Measurements from ENCODE around the gene ACTR6. TPM values are rescaled to one million over a fixed set of nuclear protein-coding genes. Genes with fewer than 3 reads are reported as not detected.
A peak's percentile ranks its signal among the peaks of the same experiment; 100 is the strongest.
"Not testable (repeated sequence)": the region's sequence is repeated elsewhere in the genome, so short reads cannot be mapped to it uniquely, and the experiment has no call there.

The ACTR6 gene
- polyA plus RNA-seq, 3 donors, result 32.6 to 37.5 (median 34.5) TPM

DNA sequence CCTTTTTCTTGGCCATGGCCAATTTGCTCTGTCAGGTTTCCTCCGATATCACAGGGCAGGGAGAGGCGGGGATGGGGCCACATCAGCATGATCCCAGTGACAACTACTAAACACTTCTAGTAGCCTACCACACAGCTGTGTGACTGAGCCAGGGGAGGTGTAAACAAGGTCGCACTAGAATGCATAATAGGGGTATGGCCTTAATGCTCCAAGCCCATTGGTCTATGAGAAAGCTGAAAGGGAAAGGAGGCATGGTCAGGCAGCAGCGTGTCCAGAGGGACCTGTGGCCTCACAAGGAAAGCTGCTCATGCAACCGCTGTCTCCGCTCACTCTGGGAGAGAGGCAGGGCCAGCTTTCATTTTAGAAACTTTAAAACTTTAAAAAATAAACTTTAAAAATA lies 27.5 kb upstream of the ACTR6 start:
- no peak for DNase-seq

DNA sequence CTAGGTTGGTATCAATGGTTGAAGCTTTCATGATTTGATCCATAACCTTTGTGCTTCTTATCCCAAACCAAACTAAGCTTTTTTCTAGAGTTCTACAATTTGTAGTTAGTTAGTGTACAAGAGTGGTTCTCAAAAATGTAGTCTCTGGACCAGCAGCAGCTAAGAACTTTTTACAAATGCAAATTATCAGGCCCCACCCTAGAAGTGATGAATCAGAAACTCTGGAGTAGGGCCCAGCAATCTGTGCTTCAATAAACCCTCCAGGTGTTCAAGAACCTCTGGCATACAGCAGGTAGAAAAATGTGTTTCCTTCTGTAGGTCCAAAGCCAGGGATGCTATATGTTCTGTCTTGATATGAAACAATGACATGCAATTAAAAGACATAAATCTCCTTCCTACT lies 26.1 kb upstream of the ACTR6 start:
- no peak for DNase-seq

GRCh38 chr12:100176493-100176892 lies 24.1 kb upstream of the ACTR6 start:
- not testable (repeated sequence) for DNase-seq

- DNase-seq, result no peak
These were observed 21.4 kb upstream of the ACTR6 start for GRCh38 chr12:100179252-100179651.

- DNase-seq, result no peak
These were observed 16.0 kb upstream of the ACTR6 start for GRCh38 chr12:100184549-100185145.

- no peak for DNase-seq
These were observed 15.2 kb upstream of the ACTR6 start for GRCh38 chr12:100185361-100185894.

DNA sequence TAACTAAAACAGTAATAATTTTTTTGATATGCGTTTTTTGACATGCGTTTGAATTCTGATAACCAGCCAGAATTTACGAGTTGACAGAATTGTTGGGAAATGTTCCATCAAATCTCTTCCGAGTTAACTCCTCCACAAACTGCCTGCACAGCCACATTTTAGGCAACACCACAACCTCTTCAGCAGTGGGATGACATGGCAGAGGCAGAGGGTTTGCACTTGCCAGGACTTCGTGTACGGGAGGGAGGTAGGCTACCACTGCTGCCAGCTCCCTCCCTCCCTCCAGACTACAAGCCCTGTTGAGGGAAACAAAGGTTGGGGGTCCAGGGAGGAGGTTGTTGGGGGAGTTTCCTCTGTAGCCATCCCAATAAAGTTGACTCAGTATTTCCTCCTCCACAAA lies 14.5 kb upstream of the ACTR6 start:
- DNase-seq, result no peak

DNA sequence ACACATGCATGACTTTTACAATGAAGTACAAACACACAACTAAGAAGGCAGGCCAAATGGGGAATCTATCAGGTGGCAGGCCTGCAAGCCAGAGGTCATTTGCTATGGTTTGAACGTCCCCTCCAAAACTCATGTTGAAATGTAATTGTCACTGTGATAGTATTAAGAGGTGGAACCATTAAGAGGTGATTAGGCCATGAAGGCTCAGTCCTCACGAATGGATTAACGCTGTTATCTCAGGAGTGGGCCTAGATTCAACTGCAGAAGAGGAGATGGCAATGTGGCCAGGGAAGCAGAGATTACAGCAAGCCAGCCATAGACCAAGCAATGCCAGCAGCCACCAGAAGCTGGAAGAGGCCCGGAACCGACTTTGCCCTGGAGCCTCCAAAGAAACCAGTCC lies 13.5 kb upstream of the ACTR6 start:
- no peak for DNase-seq

- no peak for DNase-seq
These were observed 12.6 kb upstream of the ACTR6 start for GRCh38 chr12:100187857-100188519.

- DNase-seq, result not testable (repeated sequence)
These were observed 11.6 kb upstream of the ACTR6 start for GRCh38 chr12:100188888-100189635.

DNA sequence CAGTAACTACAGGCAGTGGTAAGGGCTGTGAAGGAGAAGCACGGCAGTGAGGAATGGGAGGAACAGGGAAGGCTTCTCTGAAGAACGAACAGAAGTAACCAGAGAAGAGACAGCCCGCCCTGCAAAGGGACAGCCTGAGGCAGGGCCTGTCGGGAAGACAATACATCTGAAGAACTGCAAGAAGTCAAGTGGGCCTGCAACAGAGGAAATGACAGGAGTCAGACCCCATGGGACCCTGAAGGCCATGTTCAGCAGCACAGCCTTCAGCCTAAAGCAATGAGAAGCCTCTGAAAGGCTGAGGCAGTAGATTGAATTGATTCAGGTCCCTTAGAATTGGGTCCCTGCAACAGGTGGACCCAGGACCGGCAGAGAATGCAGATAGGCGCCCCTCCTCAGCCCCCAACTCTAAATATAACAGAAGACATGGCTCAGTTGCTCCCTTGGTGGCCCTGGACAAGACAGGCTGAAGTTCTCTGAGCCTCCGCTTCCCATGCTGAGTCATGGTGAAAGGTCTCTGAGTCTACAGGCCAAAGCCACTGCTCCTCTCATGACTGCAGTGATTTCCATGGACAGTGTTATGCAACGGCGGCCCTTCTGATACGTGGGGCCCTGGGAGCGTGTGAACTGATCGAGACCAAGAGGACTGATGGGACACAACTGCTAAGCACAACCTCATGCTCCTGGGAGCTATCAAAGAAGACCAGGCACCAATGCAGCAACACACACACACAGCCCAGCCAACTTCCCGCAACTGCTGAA lies 10.8 kb upstream of the ACTR6 start:
- no peak for DNase-seq

DNA sequence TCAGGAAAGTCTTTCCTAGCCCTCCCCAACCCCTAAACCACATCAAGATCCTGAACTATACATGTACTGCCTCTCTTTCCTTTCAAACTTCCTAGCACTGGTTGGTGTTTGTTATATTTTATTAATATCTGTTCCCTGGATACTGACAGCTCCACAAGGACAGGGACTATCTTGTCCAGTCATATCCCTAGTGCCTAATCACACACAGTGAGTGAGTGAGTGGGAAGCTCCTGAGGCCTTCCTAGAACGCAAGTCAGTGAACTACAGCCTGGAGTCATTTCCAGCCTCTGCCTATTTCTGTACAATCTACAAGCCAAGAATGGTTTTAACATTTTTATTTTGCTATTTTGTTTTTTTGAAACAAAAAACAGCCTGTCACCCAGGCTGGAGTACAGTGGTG lies 7.5 kb upstream of the ACTR6 start:
- no peak for DNase-seq

DNA sequence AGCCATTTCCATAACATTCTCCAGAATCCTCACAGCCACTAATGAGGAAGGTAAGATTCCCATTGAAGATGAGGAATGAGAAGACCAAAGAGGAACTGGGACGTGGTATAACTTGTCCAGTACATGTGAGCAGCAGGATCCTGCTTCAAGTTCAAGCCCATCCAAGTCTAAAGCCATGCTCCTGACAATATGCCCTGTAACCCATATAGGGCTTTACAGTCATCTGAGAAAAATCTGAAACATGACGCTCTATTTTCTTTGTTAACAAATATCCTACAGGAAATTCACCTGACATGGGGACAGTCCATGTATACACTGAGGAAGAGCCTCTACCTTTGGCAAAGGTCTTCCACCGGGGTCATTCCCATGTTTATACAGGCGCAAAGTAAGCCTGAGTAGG lies 3.1 kb upstream of the ACTR6 start:
- no peak for DNase-seq

DNA sequence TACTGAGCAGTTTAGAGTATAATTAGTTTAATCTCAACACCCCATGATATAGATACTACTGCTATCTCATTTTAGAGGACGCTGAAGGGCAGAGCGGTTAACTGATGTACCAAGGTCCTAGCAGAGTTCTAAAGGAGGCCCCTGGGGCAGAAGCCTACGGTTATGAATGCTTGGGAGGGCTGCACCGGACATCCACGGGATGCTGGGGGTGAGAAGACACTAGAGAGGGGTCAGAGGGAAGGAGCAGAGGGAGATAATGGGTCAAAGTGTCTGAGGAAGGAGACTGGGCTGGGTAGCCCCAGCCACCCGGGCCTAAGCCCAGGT lies 1.6 kb upstream of the ACTR6 start:
- no peak for DNase-seq

DNA sequence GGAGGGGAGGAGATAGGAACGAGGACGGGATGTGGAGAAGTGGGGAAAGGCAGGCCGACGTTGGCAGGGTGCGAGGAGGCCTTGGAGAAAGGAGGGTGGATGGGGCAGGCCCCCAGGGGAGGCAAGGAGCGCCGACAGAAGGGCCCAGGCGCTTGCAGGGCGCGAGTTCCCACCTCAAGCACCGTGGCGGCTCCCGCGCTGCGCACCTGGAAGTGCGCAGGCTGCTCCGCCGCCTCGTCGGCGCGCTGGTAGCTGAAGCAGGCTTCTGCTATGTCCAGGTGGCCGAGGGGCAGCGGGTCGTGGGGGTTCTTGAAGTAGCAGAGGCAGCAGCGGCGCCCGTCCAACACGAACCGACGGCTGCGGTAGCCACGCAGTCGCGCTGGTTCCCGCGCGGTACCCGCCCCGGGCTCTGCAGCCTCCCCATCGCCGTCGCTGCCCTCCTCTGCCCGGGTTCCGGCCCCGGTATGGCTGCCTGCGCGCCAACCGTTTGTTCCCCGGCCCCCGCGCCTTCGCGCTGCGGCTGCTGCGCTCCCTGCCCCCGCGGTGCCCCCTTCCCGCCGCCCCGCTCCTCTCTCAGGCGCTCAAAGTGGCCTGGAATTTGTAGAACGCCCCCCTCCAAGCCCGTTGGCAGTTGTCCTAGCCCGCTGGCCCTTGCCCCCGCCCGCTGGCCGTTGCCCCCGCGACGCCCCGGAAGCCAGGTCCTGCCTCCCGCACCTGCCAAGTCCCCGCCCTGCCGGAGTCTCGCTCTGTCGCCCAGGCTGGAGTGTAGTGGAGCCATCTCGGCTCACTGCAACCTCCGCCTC lies 1.1 kb upstream of the ACTR6 start:
- DNase-seq, result peak; percentile 58

DNA sequence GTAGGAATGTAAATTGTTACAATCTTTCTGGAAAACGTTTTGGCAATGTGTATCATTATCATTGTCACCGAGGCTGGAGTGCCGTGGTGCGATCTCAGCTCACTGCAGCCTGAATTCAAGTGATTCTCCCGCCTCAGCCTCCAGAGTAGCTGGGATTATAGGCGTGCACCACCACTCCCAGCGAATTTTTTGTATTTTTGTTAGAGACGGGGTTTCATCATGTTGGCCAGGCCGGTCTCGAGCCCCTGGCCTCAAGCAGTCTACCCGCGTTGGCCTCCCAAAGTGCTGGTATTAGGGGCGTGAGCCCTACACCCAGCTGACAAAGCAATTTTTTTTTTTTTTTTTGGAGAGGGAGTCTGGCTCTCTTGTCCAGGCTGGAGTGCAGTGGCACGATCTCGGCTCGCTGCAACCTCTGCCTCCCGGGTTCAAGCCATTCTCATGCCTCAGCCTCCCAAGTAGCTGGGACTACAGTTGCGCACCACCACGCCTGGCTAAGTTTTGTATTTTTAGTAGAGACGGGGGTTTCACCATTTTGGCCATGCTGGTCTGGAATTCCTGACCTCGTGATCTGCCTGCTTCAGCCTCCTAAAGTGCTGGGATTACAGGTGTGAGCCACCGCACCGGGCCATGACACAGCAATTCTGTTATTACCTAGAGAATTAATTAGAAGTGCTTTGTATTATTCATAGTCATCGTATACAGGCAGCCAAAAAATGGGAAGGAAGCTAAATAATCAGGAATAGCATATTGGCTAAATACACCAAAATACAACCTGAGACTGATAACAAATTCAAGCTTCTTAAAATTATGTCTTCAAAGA lies 1.2 kb downstream of the ACTR6 start:
- DNase-seq, result no peak

DNA sequence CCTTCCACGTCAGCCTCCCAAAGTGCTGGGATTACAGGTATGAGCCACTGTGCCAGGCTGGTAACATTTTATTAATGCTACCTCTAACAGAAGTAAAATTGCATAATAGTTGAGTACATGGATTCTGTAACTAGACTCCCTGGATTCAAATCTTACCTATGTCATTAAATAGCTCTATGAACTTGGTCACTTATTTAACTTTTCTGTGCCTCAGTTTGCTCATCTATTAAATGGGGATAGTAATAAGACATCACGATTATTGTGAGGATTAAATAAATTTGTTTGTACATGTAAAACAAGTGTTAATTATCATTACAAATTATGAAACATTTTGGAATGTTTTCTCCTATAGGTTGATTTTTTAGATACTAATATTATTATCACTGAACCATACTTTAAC lies 6.7 kb downstream of the ACTR6 start:
- no peak for DNase-seq

DNA sequence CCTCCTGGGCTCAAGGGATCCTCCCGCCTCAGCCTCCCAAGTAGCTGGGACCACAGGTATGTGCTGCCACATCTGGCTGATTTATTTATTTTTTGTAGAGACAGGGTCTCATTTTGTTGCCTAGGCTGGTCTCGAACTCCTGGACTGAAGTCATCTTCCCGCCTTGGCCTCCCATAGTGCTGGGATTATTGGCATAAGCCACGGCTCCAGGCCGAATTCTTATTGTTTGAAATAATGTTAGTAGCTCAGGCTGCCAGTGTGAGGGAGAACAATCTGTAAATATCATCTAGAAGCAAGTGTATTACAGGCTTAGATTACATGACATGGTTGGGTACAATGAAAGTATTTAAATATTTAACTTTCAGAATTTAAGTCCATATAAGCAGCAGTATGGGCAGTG lies 8.2 kb downstream of the ACTR6 start:
- no peak for DNase-seq

DNA sequence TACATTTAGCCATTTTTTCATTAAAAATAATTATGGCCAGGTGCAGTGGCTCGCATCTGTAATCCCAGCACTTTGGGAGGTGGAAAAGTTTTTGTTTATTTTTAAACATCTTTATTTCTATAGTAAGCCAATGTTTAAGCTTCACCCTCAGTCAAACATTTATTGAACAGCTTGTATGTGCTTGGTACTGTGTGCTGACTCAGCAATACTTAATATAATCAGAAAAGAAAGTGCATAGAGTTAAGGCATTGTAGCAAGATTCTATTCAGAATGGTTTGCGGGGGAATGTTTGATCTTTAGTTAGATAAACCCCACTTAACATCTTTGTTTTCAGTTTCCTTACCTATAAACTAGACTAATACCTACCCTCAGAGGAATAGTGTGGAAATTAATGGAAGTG lies 11.1 kb downstream of the ACTR6 start:
- no peak for DNase-seq

GRCh38 chr12:100213016-100213891 lies 12.6 kb downstream of the ACTR6 start:
- no peak for DNase-seq

Data from renal pelvis (tissue), 4 donors.